Kasumi-1 (cell line): ENCODE measurements around the gene LAMA2.
"Not testable (repeated sequence)": the region's sequence is repeated elsewhere in the genome, so short reads cannot be mapped to it uniquely, and the experiment has no call there.

ENCODE experiments used
- DNase-seq, 2 experiments: peaks; one replicate each; lab custom pipeline; 2025; lab: John Stamatoyannopoulos, UW

Gene LAMA2

DNA sequence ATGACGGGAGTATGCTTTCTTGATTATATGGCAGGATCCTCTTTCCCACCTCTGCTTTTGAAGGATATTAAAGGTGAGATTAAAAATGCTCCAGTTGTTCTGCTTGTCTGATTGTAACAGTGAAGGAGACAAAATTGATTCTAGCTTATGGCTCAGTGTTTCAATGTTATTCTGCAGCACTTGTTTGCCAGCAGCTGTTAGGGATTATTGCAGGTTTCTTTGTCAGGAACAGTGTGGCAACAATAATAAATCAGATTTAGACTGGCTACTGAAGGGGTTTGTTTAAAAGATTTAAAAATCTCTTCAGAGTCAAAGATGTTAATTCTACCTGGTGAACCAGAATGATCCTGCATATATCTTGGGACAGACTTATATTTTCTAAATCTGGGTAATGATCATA is 126.9 kb downstream of the LAMA2 start:
- no peak for DNase-seq

DNA sequence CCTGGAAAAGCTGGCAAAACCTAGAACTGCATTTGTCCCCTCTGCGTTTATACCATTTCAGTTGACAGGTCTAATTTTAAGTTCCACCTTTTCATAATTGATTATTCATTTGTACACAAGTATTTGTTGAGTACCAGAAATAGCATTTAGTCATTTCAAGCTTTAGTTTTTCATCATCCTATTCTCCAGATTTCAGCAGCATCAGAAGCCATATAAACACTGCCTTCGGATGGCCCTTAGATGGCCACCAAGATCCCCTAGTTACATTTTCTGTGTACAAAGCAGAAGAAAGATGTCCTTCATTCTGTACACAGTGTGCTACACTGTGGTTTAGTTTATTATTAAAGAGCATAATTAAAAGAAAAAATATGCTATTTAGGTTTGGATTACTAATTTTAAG is 131.4 kb downstream of the LAMA2 start:
- DNase-seq: no peak

DNA sequence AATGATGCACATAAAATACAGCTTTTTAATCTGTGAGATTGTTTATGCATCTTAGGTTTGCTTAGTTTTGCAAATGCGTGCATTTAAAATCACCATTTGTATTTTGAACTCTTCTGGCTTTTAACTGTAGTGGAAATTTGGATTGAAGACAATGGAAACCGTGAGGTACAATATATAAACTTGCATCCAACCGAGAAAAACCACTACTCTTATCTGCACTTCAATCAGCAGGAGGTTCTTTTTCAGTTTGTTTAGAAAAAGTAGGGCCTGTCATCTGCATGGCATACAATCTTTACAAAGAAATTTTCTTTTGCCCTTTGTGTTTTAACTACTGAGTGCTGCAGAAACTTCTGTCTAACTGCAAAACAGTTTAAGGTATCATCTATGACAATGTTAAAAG is 132.8 kb downstream of the LAMA2 start:
- no peak for DNase-seq

DNA sequence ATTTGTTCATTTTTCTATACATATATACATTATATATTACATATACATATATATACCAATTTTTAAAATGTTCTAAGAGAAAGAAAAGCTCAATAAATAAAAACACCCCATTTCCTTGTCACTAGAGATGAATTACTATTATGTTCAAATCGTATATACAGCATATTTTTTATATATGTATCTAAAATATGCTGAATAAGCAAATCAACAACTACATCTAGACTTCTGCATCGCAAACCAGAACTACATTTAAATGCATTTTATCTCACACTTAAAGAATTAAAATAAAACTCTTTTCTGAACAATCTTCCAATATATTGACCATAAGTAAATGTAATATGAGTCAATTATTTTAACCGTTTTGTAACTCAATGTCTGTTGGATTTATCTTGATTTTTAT is 133.9 kb downstream of the LAMA2 start:
- no peak for DNase-seq

DNA sequence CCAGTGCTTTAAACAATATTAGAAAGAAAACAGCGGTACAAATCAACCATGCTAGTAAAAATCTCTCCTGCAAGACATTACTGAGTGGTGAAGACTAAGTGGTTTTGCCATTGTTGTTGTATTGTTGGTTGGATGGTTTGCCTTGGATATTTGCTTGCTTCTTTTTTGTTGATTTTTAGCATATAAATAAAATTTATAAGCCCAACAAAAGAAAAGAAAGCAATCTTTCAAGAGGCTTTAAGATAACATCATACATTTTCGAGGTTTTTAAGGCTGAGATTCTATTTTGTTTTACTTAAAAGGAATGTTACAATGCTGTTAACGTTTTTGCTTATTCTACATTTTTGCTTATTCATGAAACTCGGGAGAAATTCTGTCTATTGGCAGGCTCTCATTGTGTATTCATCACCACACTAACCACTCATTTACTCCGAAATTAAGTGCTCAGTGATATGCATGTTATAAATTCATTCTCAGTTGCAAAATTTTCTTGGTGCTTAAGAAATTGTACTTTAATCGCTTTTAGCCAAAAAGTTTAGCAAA is 139.1 kb downstream of the LAMA2 start:
- DNase-seq: no peak

DNA sequence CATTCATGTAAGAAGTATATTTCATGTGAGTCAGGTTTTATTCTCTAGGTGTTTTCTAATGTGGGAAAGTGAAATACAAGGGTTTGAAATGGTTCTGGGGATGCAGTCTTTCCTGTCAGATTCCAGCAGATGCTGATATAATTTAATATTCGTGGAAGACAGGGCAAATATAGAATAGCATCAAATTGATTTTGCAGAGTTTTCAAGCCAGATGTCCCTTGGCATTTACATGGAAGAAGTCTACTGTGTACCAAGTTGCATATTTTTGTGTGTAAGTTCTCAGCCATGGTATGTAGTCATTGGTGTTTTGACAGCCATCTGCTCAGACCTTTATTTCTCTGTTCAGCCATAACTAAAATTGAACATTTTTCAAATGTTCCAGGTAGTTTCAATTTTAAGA is 143.7 kb downstream of the LAMA2 start:
- no peak for DNase-seq

DNA sequence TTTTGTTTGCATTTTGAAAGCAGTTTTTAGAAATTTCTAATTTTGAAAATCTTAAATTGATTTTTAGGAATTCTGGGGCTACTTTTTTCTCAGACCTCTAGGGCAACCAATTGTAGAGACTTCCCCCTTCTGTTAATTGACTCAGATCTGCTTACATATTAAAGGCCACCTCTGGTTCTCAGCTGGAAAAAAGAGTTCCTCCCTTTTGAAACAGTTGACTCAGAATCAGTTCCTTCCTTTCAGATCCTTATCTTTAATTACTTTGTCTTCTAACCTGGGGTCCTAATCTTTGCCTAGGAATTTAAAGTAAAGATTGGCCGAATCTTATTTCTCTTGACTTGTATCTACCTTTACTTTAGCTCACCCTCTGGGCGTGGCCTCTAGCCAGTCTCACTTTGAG is 146.8 kb downstream of the LAMA2 start:
- DNase-seq: no peak

DNA sequence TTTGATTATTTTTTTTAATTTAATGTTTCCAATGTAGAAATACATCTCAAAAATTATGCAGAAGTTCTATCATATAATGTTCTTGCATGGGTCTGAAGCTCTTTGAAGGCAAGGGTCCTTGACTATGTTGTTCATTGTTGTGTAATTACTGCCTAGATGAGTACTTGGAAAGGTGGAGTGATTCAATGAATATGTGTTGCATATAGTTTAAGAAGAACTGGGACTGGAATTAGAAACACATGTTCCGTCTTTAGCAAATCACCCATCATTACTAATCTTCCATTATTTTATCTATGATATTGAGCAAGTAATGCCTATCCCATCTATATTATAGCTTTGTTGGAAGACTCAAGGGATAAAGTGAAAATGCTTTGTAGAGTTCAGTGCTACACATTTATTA is 147.3 kb downstream of the LAMA2 start:
- DNase-seq: no peak

DNA sequence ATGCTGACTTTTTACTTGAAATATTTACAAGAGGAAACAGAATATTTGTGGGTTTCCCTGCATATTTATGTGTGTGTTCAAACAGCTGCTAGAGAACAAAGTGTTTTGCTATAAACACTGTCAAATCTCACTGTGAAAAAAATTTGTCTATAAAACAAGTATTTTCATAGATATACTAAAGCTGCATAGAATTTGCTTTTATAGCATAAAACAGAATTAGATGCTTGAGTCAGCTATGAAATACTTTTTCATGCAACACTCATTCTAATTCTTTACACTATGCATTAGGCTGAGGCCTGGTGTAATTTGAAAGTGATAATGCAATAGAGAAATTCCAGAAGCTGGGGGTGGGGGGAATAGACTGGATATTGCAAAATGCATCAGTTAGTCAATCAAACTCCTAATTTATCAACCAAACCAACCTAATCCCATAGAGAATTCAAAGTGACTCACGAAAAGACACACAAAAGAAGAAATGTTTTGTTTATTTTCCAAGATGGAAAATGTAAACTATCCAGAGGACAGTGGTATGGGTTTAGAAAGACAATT is 148.2 kb downstream of the LAMA2 start:
- DNase-seq: no peak

DNA sequence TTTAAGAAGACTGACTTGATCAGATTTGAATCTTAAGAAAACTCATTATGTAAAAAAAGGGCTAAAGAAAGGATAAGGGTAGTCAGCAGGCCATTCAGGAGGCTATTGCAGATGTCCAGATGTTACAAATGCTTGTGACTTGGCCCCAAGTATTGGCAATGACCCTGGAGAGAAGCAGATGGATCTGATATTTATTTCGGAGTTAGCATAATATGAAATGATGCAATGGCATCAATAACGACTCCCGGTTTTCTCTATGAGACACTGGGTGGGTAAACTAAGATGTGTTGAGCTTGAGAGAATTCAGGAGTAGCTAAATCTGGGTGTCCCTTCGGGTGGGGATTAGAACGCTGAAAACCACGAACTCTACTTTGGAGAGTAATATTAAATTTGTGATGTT is 149.7 kb downstream of the LAMA2 start:
- DNase-seq: no peak

DNA sequence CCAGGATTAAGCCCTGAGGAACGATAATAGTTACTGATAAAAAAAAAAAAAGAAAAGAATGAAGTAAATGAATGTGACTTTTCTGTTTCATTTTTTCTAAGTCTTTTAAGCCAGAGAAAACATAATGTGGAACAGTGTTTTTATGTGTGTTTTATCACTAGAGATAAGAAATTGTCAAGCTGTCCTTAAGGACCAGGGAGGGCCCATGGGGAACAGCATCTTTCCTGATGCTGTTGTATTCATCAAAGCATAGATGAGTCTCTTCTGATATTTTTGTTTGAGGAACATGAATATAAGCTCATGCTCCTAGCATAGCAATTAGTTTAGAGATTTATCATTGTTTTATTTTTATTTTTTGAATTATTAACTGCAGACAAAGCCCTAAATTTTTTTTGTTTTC is 150.2 kb downstream of the LAMA2 start:
- DNase-seq: no peak

DNA sequence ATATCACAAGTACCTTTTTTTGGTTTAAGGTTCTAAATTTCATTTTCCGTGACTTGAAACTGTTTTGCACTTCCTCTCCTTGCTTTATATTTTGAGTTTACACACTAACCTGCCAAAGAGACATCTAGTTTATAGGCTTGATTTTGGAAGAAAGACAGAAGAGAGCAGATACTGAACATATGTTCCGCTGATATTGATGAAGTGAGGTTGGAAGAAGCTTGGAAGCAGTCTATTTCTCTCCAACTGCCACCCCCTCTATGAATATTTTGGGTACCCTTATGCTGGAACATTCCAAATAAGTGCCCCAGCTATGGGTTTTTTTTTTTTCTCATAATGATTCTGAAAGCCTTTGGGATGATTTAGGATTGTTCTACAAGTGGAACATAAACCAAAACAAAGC is 150.6 kb downstream of the LAMA2 start:
- no peak for DNase-seq

DNA sequence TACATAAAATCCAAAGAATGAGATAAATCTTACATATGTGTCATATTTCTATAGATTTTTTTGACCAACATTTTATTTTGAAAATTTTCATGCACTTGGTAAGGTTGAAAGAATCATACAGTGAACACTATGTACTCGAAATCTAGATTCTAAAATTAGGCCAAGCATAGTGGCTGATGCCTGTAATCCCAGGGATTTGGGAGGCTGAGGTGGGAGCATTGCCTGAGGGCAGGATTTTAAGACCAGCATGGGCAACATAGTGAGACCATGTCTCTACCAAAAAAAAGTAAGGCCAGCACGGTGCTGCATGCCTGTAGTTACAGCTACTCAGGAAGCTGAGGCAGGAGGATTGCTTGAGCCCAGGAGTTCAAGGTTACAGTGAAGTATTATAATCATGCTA is 158.6 kb downstream of the LAMA2 start:
- no peak for DNase-seq

DNA sequence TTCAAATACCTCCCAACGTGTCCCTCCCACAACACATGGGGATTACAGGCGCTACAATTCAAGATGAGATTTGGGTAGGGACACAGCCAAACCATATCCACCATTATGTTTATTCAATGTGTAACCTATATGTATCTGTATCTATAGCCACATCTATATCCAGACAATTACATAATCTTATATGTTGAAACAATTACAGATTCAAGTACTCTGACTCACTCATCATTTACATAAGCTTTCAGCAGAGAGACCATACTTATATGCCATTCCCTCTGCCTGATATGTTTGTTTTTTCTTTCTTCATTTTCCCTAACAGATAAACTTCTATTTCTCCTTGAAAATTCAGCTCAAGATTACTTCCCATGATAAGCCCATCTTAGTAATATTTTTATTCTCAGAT is 163.6 kb downstream of the LAMA2 start:
- no peak for DNase-seq

DNA sequence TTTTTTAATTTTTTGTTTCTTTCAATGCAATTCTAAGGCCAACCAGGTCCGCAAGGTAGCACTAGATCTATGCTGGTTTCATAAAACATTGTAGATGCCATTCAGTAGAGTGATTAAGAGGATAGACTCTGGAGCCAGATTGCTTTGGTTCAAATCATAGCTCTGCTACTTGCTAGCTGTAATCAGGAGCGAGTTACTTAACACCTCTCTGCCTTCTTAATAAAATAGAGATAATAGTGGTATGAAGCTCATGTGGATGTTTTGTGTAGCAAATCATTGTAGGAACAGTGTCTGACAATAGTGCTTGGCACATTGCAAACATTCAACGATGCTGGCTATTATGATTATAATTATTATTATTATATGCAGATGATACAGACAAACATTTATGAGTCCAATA is 164.9 kb downstream of the LAMA2 start:
- DNase-seq: no peak

DNA sequence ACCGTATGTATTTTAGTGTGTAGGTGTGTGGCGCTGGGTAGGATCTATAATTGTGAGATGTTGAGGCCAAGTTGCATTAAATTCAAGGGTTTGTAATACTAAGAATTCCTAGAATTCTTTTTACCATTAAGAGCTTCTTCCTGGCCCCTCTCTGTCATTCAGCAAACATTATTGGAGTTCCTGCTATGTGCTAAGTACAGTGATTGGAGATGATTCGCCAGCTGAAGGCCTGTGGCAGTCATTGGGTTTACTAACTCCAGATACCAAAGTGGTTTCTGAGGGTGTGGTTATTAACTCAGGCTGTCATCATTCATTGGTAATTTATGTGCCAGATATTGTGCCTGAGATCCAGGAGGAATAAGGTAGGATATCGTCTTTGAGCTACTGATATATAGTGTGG is 167.1 kb downstream of the LAMA2 start:
- DNase-seq: no peak

DNA sequence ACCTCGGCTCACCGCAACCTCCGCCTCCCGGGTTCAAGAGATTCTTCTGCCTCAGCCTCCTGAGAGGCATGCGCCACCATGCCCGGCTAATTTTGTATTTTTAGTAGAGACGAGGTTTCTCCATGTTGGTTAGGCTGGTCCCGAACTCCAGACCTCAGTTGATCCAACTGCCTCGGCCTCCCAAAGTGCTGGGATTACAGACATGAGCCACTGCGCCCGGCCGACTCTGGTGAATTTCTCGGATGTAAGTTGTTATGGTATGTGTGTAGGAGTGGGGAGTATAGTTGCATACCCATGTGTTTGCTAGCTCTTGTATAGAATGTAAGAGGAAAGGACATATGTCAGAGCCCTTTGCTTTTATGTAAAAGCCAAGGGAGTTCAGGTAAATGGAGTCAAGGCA is 170.2 kb downstream of the LAMA2 start:
- DNase-seq: not testable (repeated sequence)

DNA sequence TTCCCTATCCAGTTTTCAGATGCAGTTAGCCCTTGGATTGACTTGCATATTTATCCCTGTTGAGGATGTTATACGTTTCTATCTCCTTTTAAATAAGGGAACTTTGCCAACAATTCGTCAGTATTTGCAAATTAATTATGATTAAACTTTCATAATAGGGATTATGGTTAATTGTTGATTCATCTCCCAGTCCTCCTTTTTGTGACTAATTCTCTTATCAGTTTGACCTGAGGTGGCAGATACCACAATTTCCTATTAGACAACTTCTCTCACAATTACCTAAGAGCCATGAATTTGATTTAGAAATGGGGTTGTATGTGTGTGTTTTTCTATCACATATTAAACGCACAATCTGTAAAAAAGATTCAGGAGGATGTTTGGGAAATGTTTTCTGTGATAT is 172.9 kb downstream of the LAMA2 start:
- DNase-seq: no peak

DNA sequence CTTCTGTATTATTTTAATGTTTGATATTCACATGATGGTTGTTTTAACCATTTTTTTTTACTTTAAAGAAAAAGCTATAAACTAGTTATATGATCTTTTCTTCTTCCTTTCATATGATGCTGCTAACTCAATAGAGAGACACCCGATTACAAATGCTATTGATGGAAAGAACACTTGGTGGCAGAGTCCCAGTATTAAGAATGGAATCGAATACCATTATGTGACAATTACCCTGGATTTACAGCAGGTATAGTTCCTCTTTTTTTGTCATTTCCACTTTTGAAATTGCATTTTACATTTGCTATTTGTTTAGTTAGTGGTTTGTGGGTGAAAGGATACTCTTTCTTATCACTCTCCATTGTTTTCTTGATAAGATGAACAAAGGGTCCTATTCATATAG is 176.7 kb downstream of the LAMA2 start:
- DNase-seq: no peak

DNA sequence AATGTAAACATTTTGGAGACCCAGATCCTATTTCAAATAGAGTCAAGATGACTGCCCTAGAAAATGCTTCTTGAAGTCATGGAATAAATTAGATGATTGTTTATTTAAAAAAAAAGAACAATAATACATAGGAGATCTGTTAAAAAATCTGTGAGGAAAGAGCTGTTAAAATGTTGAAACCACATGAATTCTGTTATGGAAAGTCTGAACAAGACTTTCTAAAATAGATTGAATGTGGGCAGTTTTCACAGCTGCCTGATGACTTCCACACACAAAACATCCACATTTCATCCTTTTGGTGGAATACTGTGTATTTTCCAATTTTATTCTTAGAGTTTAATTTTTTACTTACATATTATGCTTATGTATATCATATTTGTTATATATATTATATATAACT is 186.1 kb downstream of the LAMA2 start:
- no peak for DNase-seq

DNA sequence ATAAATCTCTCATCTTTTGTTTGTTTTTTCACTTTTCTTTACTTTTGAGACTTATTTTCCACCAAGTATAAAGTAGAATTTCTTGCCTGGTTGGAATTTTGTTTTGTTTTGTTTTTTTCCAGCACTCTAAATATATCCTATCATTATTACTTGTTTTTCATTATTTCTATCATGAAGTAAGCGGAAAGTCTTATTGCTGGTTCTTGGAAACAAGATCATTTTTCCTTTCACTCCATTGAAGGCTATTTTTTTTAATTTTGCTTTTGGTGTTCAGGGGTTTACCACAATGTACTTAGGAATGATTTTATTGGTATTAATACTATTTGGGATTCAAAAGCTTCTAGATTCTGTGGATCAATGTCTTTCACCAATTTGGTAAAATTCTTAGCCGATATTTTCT is 190.1 kb downstream of the LAMA2 start:
- no peak for DNase-seq

DNA sequence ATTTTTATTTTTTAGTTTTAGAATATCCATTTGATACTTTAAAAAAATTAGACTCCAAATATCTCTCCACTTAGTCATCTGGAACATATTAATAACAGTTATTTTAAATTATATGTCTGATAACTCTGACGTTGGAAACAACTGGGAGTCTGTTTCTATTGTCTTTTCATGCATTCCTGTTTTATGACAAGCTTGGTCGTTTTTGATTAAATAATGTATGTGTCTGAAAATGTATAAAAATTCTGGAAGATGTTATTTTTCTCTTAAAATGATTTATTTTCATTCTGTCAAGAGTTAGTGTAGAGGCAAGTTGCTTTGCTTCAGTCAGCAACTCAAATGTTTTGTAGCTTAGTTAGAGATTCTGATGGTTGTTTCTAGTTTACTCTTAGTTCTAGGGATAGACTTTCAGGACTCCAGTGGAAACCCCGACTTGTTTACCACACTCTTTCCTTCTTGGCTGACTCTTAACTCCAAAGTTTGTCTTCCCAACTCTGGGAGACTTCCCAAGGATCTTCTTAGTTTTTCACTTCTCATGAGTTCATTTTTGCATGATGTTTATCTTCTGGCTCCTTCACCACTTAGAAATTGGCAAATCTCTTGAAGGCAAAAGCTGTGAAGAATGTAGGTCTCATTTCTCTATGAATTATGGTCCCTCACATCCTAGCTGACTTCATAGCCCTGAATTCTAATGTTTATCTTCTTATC is 190.9 kb downstream of the LAMA2 start:
- DNase-seq: no peak

DNA sequence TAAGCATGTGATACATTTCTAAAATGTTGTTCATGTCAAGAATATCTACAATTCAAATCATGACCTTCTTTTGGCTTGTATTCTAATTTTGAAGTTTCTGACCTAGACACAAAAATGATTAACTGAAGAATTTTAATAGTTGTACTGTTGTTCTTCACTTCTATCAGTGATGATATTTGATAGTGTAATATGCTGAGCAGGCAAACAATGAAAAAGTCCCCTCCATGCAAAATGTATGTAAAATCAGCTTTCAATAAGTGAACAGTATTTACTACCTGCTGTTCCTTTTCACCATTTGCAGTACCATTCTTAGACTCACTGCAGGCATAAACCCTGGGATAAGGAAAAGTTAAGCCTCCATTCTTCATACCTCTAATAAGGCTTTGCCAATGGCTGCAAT is 201.5 kb downstream of the LAMA2 start:
- DNase-seq: no peak

DNA sequence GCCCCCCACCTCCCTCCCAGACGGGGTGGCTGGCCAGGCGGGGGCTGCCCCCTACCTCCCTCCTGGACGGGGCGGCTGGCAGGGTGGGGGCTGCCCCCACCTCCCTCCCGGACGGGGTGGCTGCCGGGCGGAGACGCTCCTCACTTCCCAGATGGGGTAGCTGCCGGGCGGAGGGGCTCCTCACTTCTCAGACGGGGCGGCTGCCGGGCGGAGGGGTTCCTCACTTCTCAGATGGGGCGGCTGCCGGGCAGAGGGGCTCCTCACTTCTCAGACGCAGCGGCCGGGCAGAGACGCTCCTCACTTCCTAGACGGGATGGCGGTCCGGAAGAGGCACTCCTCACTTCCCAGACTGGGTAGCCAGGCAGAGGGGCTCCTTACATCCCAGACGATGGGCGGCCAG is 205.5 kb downstream of the LAMA2 start:
- not testable (repeated sequence) for DNase-seq
